ENCODE data around the gene L3MBTL4. TPM values are rescaled to one million over a fixed set of nuclear protein-coding genes. Genes with fewer than 3 reads are reported as not detected.

The L3MBTL4 gene
- polyA plus RNA-seq, 1 of the 3 experiments (the other 2 are of a cell fraction): 0.02 TPM

GRCh38 chr18:5979176-5979888, 435.4 kb downstream of the L3MBTL4 start:
- H3K4me2 ChIP-seq: no peak overlapping the region
- no peaks in the 10 kb centered on the region for H3K9me3 ChIP-seq
- H3K27me3 ChIP-seq (ENCODE audit: insufficient read depth): no peaks in the 10 kb centered on the region
- no peaks in the 10 kb centered on the region for H3K36me3 ChIP-seq (replicated peaks in 1 of 2; ENCODE audit: control insufficient read depth in 1 of 2, insufficient read depth in 2 of 2, low read length in 1 of 2)
- H3K9me2 ChIP-seq: no peaks in the 10 kb centered on the region
- H3K4me3 ChIP-seq (ENCODE audit: low read depth in 2 of 2, low read length in 1 of 2): no peak overlapping the region
- ChIA-PET CTCF (interaction anchor here (1.4 kb wide), 1 partner anchor 9 kb away, joined by 4 read pairs; no protein-coding TSS in a partner anchor), POLR2A (no interaction called here)
- H3F3A ChIP-seq (replicated peaks; ENCODE audit: insufficient read depth): no peaks in the 10 kb centered on the region
- TF ChIP-seq MXI1 (IDR thresholded peaks at IDR 0.05; ENCODE audit: low read depth, low read length) (no peak), MEF2A (IDR thresholded peaks at IDR 0.05; ENCODE audit: borderline replicate concordance, low read depth) (no peak), NRF1 (IDR thresholded peaks at IDR 0.05; ENCODE audit: low read depth, low read length) (no peak), FOXM1 (IDR thresholded peaks at IDR 0.05; ENCODE audit: low read depth) (no peak), ZBTB33 (IDR thresholded peaks at IDR 0.05; ENCODE audit: borderline replicate concordance, low read depth) (no peak)
- no peaks in the 10 kb centered on the region for H3K79me2 ChIP-seq (ENCODE audit: insufficient read depth)
- H3K9ac ChIP-seq: no peak overlapping the region
- no peak overlapping the region for H3K27ac ChIP-seq (ENCODE audit: low read depth in 2 of 2, low read length in 1 of 2)
- 20% methylated on average over 3 of the region's 3 CpGs for WGBS (ENCODE audit: low lambda C conversion rate)
- H2AFZ ChIP-seq (ENCODE audit: low read depth): no peak overlapping the region
- H4K20me1 ChIP-seq (ENCODE audit: insufficient read depth): no peaks in the 10 kb centered on the region
- no peak for DNase-seq
- peaks cover 3 to 8% of the 10 kb centered on the region in 2 experiments; a peak in 2 of 4 replicates for H3K4me1 ChIP-seq (ENCODE audit: control insufficient read depth in 1 of 2, insufficient read depth in 2 of 2, low read depth in 1 of 2, low read length in 1 of 2)

- Histone ChIP-seq H3F3A (replicated peaks; ENCODE audit: insufficient read depth) (no peaks in the 10 kb centered on the region), H3K9me2 (no peaks in the 10 kb centered on the region), H2AFZ (ENCODE audit: low read depth) (no peak overlapping the region), H3K4me1 (ENCODE audit: control insufficient read depth in 1 of 2, insufficient read depth in 2 of 2, low read depth in 1 of 2, low read length in 1 of 2) (peaks cover 3 to 8% of the 10 kb centered on the region in 2 experiments; a peak in 2 of 4 replicates), H3K79me2 (ENCODE audit: insufficient read depth) (no peaks in the 10 kb centered on the region), H3K9me3 (no peaks in the 10 kb centered on the region), H3K27ac (ENCODE audit: low read depth in 2 of 2, low read length in 1 of 2) (no peak overlapping the region), H4K20me1 (ENCODE audit: insufficient read depth) (no peaks in the 10 kb centered on the region), H3K4me3 (ENCODE audit: low read depth in 2 of 2, low read length in 1 of 2) (no peak overlapping the region), H3K27me3 (ENCODE audit: insufficient read depth) (no peaks in the 10 kb centered on the region), H3K9ac (no peak overlapping the region), H3K36me3 (replicated peaks in 1 of 2; ENCODE audit: control insufficient read depth in 1 of 2, insufficient read depth in 2 of 2, low read length in 1 of 2) (no peaks in the 10 kb centered on the region), H3K4me2 (no peak overlapping the region)
- 52% methylated on average over 3 of the region's 4 CpGs for WGBS (ENCODE audit: low lambda C conversion rate)
- no peak for DNase-seq
- POLR2A ChIA-PET: no interaction called here
- CTCF ChIA-PET: no interaction called here
- TF ChIP-seq IRF3 (IDR thresholded peaks at IDR 0.05; ENCODE audit: low read depth, low read length) (no peak), TCF12 (IDR thresholded peaks at IDR 0.05) (no peak), SIN3A (IDR thresholded peaks at IDR 0.05; ENCODE audit: borderline replicate concordance, low read depth, low read length) (no peak), EP300 (IDR thresholded peaks at IDR 0.05; ENCODE audit: borderline replicate concordance in 1 of 2, low read depth in 1 of 2, low read length in 1 of 2) (no peak), SMC3 (IDR thresholded peaks at IDR 0.05; ENCODE audit: low read depth, low read length) (no peak), TEAD4 (IDR thresholded peaks at IDR 0.05; ENCODE audit: borderline replicate concordance, insufficient read depth) (no peak), ZBTB33 (IDR thresholded peaks at IDR 0.05; ENCODE audit: borderline replicate concordance, low read depth) (no peak), USF1 (IDR thresholded peaks at IDR 0.05; ENCODE audit: borderline replicate concordance, low read depth) (no peak), NFIC (IDR thresholded peaks at IDR 0.05; ENCODE audit: borderline replicate concordance) (no peak), NRF1 (IDR thresholded peaks at IDR 0.05; ENCODE audit: low read depth, low read length) (no peak), REST (IDR thresholded peaks at IDR 0.05; ENCODE audit: low read depth, low read length) (no peak), MXI1 (IDR thresholded peaks at IDR 0.05; ENCODE audit: low read depth, low read length) (no peak), RCOR1 (IDR thresholded peaks at IDR 0.05; ENCODE audit: low read length) (no peak), RXRA (IDR thresholded peaks at IDR 0.05; ENCODE audit: borderline replicate concordance, low read depth) (no peak)
Measured at GRCh38 chr18:5977022-5977421, 437.7 kb downstream of the L3MBTL4 start.

Data from SK-N-SH (cell line).